Epithelial cell of esophagus (primary cell): ENCODE data around the gene PSD2.

Source experiments
- DNase-seq: peaks from one replicate; pipeline ENCODE4 v3.0.0; 2010; ENCODE audit warnings: low read depth
- H3K4me3 ChIP-seq: 2 replicates; pipeline ENCODE4 v1.5.1; 2011; ENCODE audit warnings: mild to moderate bottlenecking, low read length, control low read depth
- TF ChIP-seq, protein P1 (sequence below): IDR thresholded peaks from 2 replicates; pipeline ENCODE4 v1.5.1; 2011; ENCODE audit warnings: low read depth, mild to moderate bottlenecking, low read length, control low read depth, inconsistent platforms; ENCODE audit not compliant: insufficient read depth; ENCODE audit errors: missing control alignments

The PSD2 gene

DNA sequence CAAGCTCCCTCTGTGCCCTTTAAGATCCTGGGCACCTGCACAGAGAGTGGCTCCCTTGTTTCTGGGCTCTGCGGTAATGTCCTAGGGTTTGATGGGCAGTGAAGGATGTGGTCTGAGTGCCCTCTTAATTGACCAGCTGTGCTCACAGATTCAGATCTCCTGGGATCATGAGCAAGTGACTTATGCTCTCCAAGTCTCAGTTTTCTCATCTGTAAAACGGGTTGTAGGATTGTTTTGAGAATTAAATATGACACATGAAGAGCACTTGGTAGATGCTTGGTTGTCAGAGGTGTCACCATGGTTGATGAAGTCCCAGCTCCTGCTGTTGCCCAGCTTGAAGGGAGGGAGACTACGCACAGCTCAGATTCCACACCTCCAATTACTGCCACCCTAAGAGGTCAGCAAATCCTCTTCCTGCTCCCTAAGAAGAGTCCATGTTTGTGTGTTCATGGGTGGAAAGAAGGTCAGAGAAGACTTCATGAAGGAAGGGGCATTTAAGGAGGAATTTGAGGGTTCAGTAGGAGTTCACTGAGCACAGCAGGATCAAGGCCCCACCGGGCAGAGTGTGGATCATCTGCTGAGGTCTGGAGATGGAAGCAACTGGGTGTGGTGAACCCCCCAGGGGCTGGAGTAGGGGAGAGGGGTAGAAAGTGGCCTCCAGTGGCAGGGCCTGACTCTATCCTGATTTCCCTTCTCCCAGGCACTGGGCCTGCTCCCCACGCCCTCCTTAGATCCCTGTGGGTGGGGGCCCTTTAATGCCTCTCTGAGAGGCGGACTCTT is 1.4 kb upstream of the PSD2 start:
- DNase-seq = no peak
- no peak overlapping the region for H3K4me3 ChIP-seq
- TF ChIP-seq, protein P1, sequence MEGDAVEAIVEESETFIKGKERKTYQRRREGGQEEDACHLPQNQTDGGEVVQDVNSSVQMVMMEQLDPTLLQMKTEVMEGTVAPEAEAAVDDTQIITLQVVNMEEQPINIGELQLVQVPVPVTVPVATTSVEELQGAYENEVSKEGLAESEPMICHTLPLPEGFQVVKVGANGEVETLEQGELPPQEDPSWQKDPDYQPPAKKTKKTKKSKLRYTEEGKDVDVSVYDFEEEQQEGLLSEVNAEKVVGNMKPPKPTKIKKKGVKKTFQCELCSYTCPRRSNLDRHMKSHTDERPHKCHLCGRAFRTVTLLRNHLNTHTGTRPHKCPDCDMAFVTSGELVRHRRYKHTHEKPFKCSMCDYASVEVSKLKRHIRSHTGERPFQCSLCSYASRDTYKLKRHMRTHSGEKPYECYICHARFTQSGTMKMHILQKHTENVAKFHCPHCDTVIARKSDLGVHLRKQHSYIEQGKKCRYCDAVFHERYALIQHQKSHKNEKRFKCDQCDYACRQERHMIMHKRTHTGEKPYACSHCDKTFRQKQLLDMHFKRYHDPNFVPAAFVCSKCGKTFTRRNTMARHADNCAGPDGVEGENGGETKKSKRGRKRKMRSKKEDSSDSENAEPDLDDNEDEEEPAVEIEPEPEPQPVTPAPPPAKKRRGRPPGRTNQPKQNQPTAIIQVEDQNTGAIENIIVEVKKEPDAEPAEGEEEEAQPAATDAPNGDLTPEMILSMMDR = no peak

DNA sequence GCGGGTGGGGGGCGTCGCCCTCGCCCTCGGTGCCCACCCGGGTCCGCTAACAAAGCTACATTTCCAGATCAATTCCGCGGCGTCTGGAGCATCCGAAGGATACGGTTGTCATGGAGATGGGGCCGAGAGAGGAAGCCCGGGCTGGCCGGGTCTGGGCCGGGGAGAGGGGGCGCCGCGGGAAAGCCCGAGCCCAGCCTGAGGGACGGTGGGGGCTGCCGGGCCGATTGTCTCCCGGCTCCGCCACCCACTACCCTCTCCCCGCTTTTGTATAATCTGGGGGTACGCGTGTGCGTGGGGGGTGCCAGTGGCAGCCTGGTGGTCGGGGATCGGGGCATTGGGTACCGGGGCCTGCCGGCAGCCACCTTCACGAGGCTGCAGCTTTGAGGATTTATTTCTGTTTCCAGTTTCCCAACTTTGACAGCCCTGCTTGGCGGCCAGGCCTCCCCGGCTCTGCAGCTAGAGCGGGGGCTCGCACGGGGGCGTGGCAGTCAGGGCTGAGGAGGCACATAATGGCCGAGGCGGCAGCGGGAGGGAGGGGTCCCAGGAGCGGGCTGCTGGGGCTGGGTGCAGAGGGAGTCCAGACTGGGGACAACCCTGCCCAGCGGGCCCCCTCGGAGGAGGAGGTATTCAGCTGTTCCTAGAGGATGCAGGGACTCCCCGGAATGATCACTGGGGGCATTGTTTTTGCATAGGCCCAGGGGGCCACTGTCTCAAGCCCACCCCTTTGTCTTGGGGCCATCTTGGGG is 626 bp downstream of the PSD2 start:
- H3K4me3 ChIP-seq = no peak overlapping the region
- TF ChIP-seq, protein P1 = no peak
- no peak for DNase-seq

DNA sequence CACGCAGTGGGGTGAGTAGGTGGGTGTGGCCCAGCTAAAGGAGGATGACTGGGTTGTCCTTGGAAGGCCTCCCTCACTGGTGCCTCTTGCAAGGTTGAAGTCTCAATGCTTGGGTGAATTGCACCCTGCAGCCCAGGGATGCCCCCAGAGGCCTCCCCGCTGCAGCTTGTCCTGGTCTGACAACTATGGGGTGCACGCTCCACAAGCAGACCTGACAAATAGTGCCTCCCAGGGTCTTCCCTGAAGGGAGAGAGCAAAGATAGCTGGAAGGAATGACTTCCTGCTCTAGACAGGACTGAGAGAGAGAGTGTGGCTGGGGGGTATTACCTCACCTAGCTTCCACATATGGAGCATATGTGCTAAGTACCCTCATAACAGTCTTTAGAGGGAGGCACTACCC is 1.7 kb downstream of the PSD2 start:
- no peak overlapping the region for H3K4me3 ChIP-seq
- TF ChIP-seq, protein P1 = no peak
- DNase-seq = no peak

DNA sequence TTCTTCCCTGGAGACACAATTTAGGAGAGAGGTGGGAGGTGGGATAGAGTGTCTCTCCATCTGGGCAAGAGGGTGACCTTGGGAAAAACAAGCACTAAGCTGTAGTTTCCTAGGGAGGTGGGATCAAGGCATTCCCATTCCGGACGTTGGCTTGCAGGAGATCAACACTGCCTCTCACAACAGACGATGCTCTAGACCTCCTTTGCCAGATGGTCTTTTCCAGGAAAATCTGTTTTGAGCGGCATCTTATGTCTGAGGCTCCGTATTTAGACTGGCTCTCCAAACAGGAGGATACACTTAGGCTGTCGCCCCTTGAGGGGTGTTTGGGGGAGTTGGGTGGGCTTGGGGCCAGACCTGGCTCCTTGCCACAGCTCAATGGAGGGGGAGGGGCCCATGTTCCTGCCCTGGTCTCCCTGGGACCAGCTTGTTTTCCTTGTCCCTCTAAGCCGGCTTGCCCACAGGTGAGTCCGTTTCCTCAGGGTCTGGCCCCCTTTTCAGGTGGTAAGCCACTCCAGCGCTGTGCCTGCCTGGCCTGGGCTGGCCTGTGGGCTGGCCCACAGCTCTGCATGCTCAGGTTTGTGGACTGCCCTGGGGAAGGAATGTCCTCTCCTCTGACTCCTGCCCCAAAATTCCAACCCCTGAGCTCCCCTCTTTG is 2.4 kb downstream of the PSD2 start:
- TF ChIP-seq, protein P1 = no peak
- DNase-seq = no peak
- H3K4me3 ChIP-seq = no peak overlapping the region

DNA sequence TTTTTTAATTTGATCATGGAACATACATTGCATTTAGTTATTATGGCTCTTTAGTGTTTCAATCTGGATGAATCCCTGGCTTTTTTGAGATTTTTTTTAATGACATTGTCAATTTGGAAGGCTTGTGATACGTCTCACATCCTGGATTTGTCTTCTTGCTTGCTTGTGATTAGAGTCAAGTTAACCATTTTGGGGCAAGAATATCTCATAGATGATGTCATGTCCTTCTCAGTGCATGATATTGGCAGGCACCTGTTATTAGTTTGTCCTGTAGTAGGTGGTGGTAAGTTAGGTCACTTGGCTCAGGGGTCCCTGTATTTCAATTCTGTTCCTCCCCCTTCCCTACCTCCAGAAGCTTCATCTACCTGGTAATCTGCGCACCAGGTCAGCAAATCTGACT is 3.3 kb downstream of the PSD2 start:
- H3K4me3 ChIP-seq = no peak overlapping the region
- no peak for DNase-seq
- TF ChIP-seq, protein P1 = no peak

DNA sequence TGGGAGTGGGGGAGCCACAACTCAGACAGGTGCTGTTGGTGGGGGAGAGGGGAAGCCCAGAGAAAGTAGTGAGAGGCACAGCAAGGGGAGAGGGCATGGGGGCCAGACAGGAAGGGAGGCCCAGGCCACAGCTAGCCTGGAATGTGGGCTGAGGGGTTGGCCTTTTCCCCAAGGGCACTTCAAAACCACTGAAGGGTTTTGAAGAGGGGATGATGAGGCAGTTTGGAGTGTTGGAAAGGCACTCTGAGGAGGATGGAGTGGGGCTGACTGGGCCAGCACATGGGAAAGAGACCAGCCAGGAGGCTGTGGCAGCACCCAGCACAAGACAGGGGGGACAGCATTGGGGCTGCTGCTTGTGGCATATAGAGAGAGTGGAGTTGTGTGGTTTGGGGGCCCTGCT is 3.8 kb downstream of the PSD2 start:
- H3K4me3 ChIP-seq = no peak overlapping the region
- TF ChIP-seq, protein P1 = no peak
- DNase-seq = no peak
